Measurements from ENCODE around the gene CFAP97. TPM values are rescaled to one million over a fixed set of nuclear protein-coding genes. Genes with fewer than 3 reads are reported as not detected.
"Not testable (repeated sequence)": the region's sequence is repeated elsewhere in the genome, so short reads cannot be mapped to it uniquely, and the experiment has no call there.

CFAP97 gene
- total and polyA plus RNA-seq, 7 donors: 3.0 to 20.3 (median 10.1) TPM

- intact Hi-C loops (cut with DNase I): loop anchor here (2.0 to 10.0 kb wide), 4 partner anchors 37 to 384 kb away; no protein-coding TSS in a partner anchor
- Histone ChIP-seq H3K27ac (peak overlapping the region; percentile 90), H3K4me3 (peak overlapping the region; percentile 71), H3K4me1 (peaks cover 14% of the 10 kb centered on the region), H3K9me3 (no peaks in the 10 kb centered on the region), H3K27me3 (ENCODE audit: insufficient read depth in 3 of 3, low read length in 2 of 3) (no peaks in the 10 kb centered on the region), H3K36me3 (ENCODE audit: insufficient read depth in 1 of 2, low read depth in 1 of 2) (no peaks in the 10 kb centered on the region)
- ATAC-seq (peak; percentile 47 to 55 (median 52)), DNase-seq (peak; percentile 61 to 72)
- 0 to 1% (median 1%) methylated on average over 52 to 84 of the region's 84 CpGs for WGBS, 3 donors
- TF ChIP-seq, protein P1, sequence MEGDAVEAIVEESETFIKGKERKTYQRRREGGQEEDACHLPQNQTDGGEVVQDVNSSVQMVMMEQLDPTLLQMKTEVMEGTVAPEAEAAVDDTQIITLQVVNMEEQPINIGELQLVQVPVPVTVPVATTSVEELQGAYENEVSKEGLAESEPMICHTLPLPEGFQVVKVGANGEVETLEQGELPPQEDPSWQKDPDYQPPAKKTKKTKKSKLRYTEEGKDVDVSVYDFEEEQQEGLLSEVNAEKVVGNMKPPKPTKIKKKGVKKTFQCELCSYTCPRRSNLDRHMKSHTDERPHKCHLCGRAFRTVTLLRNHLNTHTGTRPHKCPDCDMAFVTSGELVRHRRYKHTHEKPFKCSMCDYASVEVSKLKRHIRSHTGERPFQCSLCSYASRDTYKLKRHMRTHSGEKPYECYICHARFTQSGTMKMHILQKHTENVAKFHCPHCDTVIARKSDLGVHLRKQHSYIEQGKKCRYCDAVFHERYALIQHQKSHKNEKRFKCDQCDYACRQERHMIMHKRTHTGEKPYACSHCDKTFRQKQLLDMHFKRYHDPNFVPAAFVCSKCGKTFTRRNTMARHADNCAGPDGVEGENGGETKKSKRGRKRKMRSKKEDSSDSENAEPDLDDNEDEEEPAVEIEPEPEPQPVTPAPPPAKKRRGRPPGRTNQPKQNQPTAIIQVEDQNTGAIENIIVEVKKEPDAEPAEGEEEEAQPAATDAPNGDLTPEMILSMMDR (IDR thresholded peaks at IDR 0.05): no peak
Measured at GRCh38 chr4:185210102-185210981, 6.5 kb upstream of the CFAP97 start.

GRCh38 chr4:185209852-185210101 lies 6.0 kb upstream of the CFAP97 start:
- H3K4me1 ChIP-seq: peaks cover 14% of the 10 kb centered on the region
- H3K36me3 ChIP-seq (ENCODE audit: insufficient read depth in 1 of 2, low read depth in 1 of 2); H3K27me3 ChIP-seq (ENCODE audit: insufficient read depth in 3 of 3, low read length in 2 of 3); DNase-seq; H3K9me3 ChIP-seq: not testable (repeated sequence)
- intact Hi-C loops (cut with DNase I): loop anchor here (2.0 to 10.0 kb wide), 6 partner anchors 38 to 825 kb away; partner anchors contain the start of genes ANKRD37 (in 1 of the 2) and LRP2BP (in 1 of the 2)
- peak overlapping the region; percentile 71 for H3K4me3 ChIP-seq
- ATAC-seq: peak in 3 of 4 donors; percentile 14 to 20 (median 16)
- 0 to 2% (median 1%) methylated on average over 9 to 39 of the region's 39 CpGs for WGBS, 3 donors
- H3K27ac ChIP-seq: peak overlapping the region; percentile 90

GRCh38 chr4:185209031-185209851 lies 5.4 kb upstream of the CFAP97 start, which contains the start of gene SNX25:
Gene SNX25, plus strand, starts transcription at chr4:185209598. Its CDS starts 229 bp downstream, at chr4:185209827.
- Histone ChIP-seq H3K27me3 (ENCODE audit: insufficient read depth in 3 of 3, low read length in 2 of 3) (no peaks in the 10 kb centered on the region), H3K27ac (peak within 1 kb of the TSS; percentile 90), H3K9me3 (no peaks in the 10 kb centered on the region), H3K36me3 (ENCODE audit: insufficient read depth in 1 of 2, low read depth in 1 of 2) (no peaks in the 10 kb centered on the region), H3K4me1 (peaks cover 19% of the 10 kb centered on the region), H3K4me3 (peak within 1 kb of the TSS; percentile 71)
- ATAC-seq (peak; percentile 95 to 97 (median 96)), DNase-seq (peak; percentile 88 to 92)
- 0 to 2% (median 0%) methylated on average over 35 to 72 of the region's 72 CpGs for WGBS, 3 donors
- intact Hi-C loops (cut with DNase I): loop anchor here in 1 of 2 donors (10.0 kb wide), 2 partner anchors 186 to 826 kb away; partner anchors contain the start of genes ANKRD37 and LRP2BP
- TF ChIP-seq, protein P1 (IDR thresholded peaks at IDR 0.05): peak; percentile 21

DNA sequence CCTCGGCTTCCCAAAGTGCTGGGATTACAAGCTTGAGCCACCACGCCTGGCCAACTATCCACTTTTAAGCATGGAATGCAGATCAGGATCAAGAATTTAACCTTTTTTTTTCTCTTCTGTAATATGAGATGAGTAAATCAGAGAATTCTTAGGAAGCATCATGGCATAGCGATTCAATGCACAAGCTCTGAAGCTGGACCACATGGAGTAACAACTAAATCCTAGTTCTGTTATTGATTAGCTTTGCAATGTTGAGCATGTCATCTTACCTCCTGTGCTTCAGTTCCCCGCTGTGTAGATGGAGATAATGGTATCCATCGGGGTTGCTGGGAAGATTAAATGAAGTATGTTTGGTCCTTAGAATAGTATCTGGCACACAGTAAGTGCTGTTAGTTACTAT lies 3.7 kb upstream of the CFAP97 start:
- H3K9me3 ChIP-seq: no peaks in the 10 kb centered on the region
- TF ChIP-seq, protein P1 (IDR thresholded peaks at IDR 0.05): no peak
- H3K4me1 ChIP-seq: peaks cover 22% of the 10 kb centered on the region
- H3K27ac ChIP-seq: no peak overlapping the region
- H3K4me3 ChIP-seq: no peak overlapping the region
- DNase-seq: no peak
- 95% methylated on average over 5 of the region's 5 CpGs for WGBS, 3 donors
- ATAC-seq: no peak
- no peaks in the 10 kb centered on the region for H3K36me3 ChIP-seq (ENCODE audit: insufficient read depth in 1 of 2, low read depth in 1 of 2)
- intact Hi-C loops (cut with DNase I): loop anchor here in 1 of 2 donors (10.0 kb wide), 2 partner anchors 187 to 827 kb away; partner anchors contain the start of genes ANKRD37 and LRP2BP
- no peaks in the 10 kb centered on the region for H3K27me3 ChIP-seq (ENCODE audit: insufficient read depth in 3 of 3, low read length in 2 of 3)

Data from psoas muscle (tissue), 8 donors.